ENCODE data around the gene OLFML2A.

DNA sequence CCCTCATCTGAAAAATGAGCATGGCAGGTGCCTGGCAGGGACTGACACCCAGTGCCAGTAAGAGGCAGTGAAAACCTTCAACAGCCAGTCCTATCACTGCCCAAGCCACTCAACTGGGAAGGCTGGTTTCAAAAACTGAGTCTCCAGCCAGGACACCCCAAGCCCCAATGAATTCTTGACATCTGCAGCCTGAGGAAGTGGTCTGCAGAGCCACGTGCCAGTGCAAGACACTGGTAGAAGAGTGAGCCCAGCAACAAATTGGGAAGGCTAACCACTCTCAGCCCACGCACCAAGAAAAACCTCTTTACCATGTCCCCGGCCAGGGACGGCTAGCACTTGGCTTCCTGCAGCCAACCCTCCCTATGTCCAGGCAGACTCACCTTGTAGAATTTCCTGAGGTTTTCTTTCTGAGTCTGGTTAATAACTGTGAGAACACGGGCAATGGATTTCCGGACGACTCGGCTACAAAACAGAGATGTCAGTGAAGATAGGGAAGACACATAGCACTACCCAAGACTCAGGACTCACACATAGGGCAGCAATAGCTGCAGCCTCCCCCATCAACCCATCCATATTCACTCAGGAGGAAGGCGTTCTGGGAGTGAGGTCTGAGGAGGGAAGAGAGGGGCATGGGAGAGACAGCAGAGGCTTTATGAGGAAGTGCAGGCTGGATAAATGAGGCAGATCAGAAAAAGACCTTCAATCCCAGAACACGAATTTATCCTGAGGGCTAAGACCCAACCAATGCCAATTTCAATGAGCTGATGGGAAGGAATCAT is 83.1 kb downstream of the OLFML2A start:
- TF ChIP-seq, protein P1, sequence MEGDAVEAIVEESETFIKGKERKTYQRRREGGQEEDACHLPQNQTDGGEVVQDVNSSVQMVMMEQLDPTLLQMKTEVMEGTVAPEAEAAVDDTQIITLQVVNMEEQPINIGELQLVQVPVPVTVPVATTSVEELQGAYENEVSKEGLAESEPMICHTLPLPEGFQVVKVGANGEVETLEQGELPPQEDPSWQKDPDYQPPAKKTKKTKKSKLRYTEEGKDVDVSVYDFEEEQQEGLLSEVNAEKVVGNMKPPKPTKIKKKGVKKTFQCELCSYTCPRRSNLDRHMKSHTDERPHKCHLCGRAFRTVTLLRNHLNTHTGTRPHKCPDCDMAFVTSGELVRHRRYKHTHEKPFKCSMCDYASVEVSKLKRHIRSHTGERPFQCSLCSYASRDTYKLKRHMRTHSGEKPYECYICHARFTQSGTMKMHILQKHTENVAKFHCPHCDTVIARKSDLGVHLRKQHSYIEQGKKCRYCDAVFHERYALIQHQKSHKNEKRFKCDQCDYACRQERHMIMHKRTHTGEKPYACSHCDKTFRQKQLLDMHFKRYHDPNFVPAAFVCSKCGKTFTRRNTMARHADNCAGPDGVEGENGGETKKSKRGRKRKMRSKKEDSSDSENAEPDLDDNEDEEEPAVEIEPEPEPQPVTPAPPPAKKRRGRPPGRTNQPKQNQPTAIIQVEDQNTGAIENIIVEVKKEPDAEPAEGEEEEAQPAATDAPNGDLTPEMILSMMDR (conservative IDR thresholded peaks at IDR 0.05 in 1 of 2, IDR thresholded peaks at IDR 0.05 in 1 of 2; ENCODE audit: low read depth in 1 of 2, low read length in 2 of 2), result no peak
- no peak for TF ChIP-seq EZH2 (IDR thresholded peaks at IDR 0.05; ENCODE audit: low read length, missing control alignments)

Measured in fibroblast of lung (primary cell).